H1 (cell line): ENCODE results near the gene FKBP8. TPM values are rescaled to one million over a fixed set of nuclear protein-coding genes. Genes with fewer than 3 reads are reported as not detected.

Experiments
- CTCF ChIA-PET: fragments of 300-600 bp; sonication (Branson Sonifier 250); formaldehyde crosslinking; loops from one replicate; lab custom pipeline; 2021; ENCODE audit not compliant: partially characterized antibody; lab: Charles Lee
- POLR2A ChIA-PET: fragments of 300-600 bp; sonication (Branson Sonifier 250); formaldehyde crosslinking; loops from one replicate; lab custom pipeline; 2021; ENCODE audit warnings: inconsistent platforms; ENCODE audit not compliant: partially characterized antibody; lab: Charles Lee
- DNase-seq, 2 experiments: peaks; one replicate each; pipeline versions ENCODE4 v3.0.0 to v3.0.0-alpha.2; 2010 to 2022; ENCODE audit warnings: low spot score in 2 of 2, low read depth in 1 of 2, mixed read lengths in 1 of 2
- FAIRE-seq: peaks from 2 replicates; lab custom pipeline; 2011; peaks lifted over from hg19 to GRCh38; lab: Jason Lieb, UNC
- H2AFZ ChIP-seq: 2 replicates; pipeline ENCODE4 v1.8.1; 2012; ENCODE audit warnings: low read length, inconsistent platforms
- H2AK5ac ChIP-seq: 2 replicates; pipeline ENCODE4 v1.6.1; 2013; ENCODE audit warnings: low read depth, low read length
- H2BK120ac ChIP-seq: replicated peaks from 2 replicates; pipeline ENCODE3; 2013; ENCODE audit warnings: low read depth, low read length, inconsistent platforms
- H2BK12ac ChIP-seq: 2 replicates; pipeline ENCODE4 v1.6.1; 2013; ENCODE audit warnings: low read depth, low read length
- H2BK15ac ChIP-seq: 2 replicates; pipeline ENCODE4 v1.6.1; 2013; ENCODE audit warnings: low read length
- H2BK20ac ChIP-seq: 2 replicates; pipeline ENCODE4 v1.6.1; 2013; ENCODE audit warnings: low read length
- H2BK5ac ChIP-seq: 2 replicates; pipeline ENCODE4 v1.6.1; 2013; ENCODE audit warnings: low read depth, low read length
- H3K14ac ChIP-seq: 2 replicates; pipeline ENCODE4 v1.6.1; 2013; ENCODE audit warnings: inconsistent platforms; ENCODE audit not compliant: insufficient read length
- H3K18ac ChIP-seq: 2 replicates; pipeline ENCODE4 v1.6.1; 2013; ENCODE audit warnings: low read length; ENCODE audit errors: extremely low read depth
- H3K23ac ChIP-seq: 2 replicates; pipeline ENCODE4 v1.6.1; 2013; ENCODE audit warnings: inconsistent platforms; ENCODE audit not compliant: insufficient read length
- H3K23me2 ChIP-seq: 2 replicates; pipeline ENCODE4 v1.6.1; 2013; ENCODE audit warnings: low read depth, low read length
- H3K27ac ChIP-seq: 2 replicates; pipeline ENCODE4 v1.6.1; 2011; ENCODE audit warnings: low read depth, low read length, inconsistent platforms
- H3K27me3 ChIP-seq, 4 experiments: replicated peaks in 1 of 4; 1 replicate in 1 of 4; 2 replicates in 3 of 4; pipeline versions ENCODE4 v1.6.1 to v1.8.1; 2011 to 2013; ENCODE audit warnings: low read length in 3 of 4, mild to moderate bottlenecking in 3 of 4, inconsistent platforms in 2 of 4, mixed read lengths in 2 of 4, moderate library complexity in 1 of 4; ENCODE audit not compliant: control insufficient read depth in 3 of 4, insufficient read depth in 3 of 4; ENCODE audit errors: extremely low read depth in 1 of 4
- H3K36me3 ChIP-seq, 4 experiments: 2 replicates each; pipeline versions ENCODE4 v1.6.1 to v1.8.1; 2011 to 2013; ENCODE audit warnings: mild to moderate bottlenecking in 4 of 4, low read length in 3 of 4, moderate library complexity in 2 of 4, control low read depth in 1 of 4, inconsistent platforms in 1 of 4; ENCODE audit not compliant: insufficient read depth in 4 of 4, control insufficient read depth in 2 of 4
- H3K4ac ChIP-seq: replicated peaks from 2 replicates; pipeline ENCODE3; 2013; ENCODE audit warnings: low read length, low read depth, mixed read lengths, inconsistent platforms; ENCODE audit not compliant: insufficient read length
- H3K4me1 ChIP-seq, 4 experiments: replicated peaks in 1 of 4; 1 replicate in 1 of 4; 2 replicates in 3 of 4; pipeline versions ENCODE4 v1.6.1 to v1.8.1; 2011 to 2013; ENCODE audit warnings: low read length in 3 of 4, inconsistent platforms in 2 of 4, mixed read lengths in 1 of 4; ENCODE audit not compliant: insufficient read depth in 4 of 4, control insufficient read depth in 3 of 4
- H3K4me2 ChIP-seq, 2 experiments: 2 replicates each; pipeline versions ENCODE4 v1.6.1 to v1.8.1; 2011 to 2013; ENCODE audit warnings: low read depth in 2 of 2, low read length in 2 of 2, control low read depth in 1 of 2, inconsistent platforms in 1 of 2, mild to moderate bottlenecking in 1 of 2; ENCODE audit not compliant: insufficient read depth in 1 of 2
- H3K4me3 ChIP-seq, 4 experiments: fragments of 200-600, 300-600 bp in 1 of 4; sonication (generic), shearing (Covaris generic), sonication (Bioruptor Twin) in 1 of 4; 2 replicates each; pipeline versions ENCODE4 v1.5.1 to v1.8.1; 2011 to 2016; ENCODE audit warnings: low read length in 4 of 4, low read depth in 3 of 4, control low read depth in 2 of 4, inconsistent platforms in 2 of 4, mild to moderate bottlenecking in 2 of 4, mixed read lengths in 1 of 4, moderate library complexity in 1 of 4; ENCODE audit not compliant: insufficient read depth in 2 of 4; ENCODE audit errors: extremely low read depth in 1 of 4
- H3K56ac ChIP-seq: replicated peaks from 2 replicates; pipeline ENCODE3; 2013; ENCODE audit warnings: low read depth, mild to moderate bottlenecking, mixed read lengths, low read length, inconsistent platforms; ENCODE audit not compliant: insufficient read length
- H3K79me1 ChIP-seq: 2 replicates; pipeline ENCODE4 v1.6.1; 2013; ENCODE audit warnings: low read depth, low read length, control low read depth
- H3K79me2 ChIP-seq, 2 experiments: 2 replicates each; pipeline versions ENCODE4 v1.6.1 to v1.8.1; 2012 to 2013; ENCODE audit warnings: low read length in 2 of 2, mild to moderate bottlenecking in 2 of 2, inconsistent platforms in 1 of 2; ENCODE audit not compliant: insufficient read depth in 2 of 2, control insufficient read depth in 1 of 2
- H3K9ac ChIP-seq, 4 experiments: replicated peaks in 1 of 4; 1 replicate in 1 of 4; 2 replicates in 3 of 4; pipeline versions ENCODE4 v1.6.1 to v1.8.1; 2011 to 2013; ENCODE audit warnings: low read depth in 3 of 4, low read length in 3 of 4, control low read depth in 2 of 4, mild to moderate bottlenecking in 2 of 4, moderate library complexity in 2 of 4, inconsistent platforms in 1 of 4; ENCODE audit errors: extremely low read depth in 1 of 4
- H3K9me3 ChIP-seq, 2 experiments: 2 replicates each; pipeline versions ENCODE4 v1.6.1 to v1.8.1; 2012 to 2013; ENCODE audit warnings: mild to moderate bottlenecking in 2 of 2, moderate library complexity in 2 of 2, control low read depth in 1 of 2, inconsistent platforms in 1 of 2, low read depth in 1 of 2, low read length in 1 of 2, mixed read lengths in 1 of 2; ENCODE audit not compliant: insufficient read depth in 2 of 2
- H4K20me1 ChIP-seq, 2 experiments: replicated peaks in 1 of 2; 2 replicates each; pipeline versions ENCODE3 to v1.8.1; 2011 to 2013; ENCODE audit warnings: inconsistent platforms in 2 of 2, low read length in 2 of 2, mild to moderate bottlenecking in 1 of 2; ENCODE audit not compliant: insufficient read depth in 2 of 2, control insufficient read depth in 1 of 2
- H4K5ac ChIP-seq: 2 replicates; pipeline ENCODE4 v1.6.1; 2013; ENCODE audit warnings: low read length, low read depth, mixed read lengths, inconsistent platforms; ENCODE audit not compliant: insufficient read length
- H4K8ac ChIP-seq: 2 replicates; pipeline ENCODE4 v1.8.0; 2013; ENCODE audit warnings: mild to moderate bottlenecking, moderate library complexity, low read length, inconsistent platforms; ENCODE audit not compliant: insufficient read depth; ENCODE audit errors: extremely low read depth
- H4K91ac ChIP-seq: replicated peaks from 2 replicates; pipeline ENCODE3; 2013; ENCODE audit warnings: low read length, mixed read lengths, inconsistent platforms; ENCODE audit not compliant: insufficient read length
- ATF3 ChIP-seq: IDR thresholded peaks from 2 replicates; pipeline ENCODE4 v1.6.1; 2011; ENCODE audit warnings: low read depth, mild to moderate bottlenecking, low read length; ENCODE audit not compliant: insufficient read depth
- MAX ChIP-seq: IDR thresholded peaks from 2 replicates; pipeline ENCODE4 v1.6.1; 2012; ENCODE audit warnings: inconsistent platforms
- SP2 ChIP-seq: IDR thresholded peaks from 2 replicates; pipeline ENCODE4 v1.6.1; 2012; ENCODE audit warnings: mild to moderate bottlenecking, low read length, inconsistent platforms
- WGBS, 2 experiments: shearing (Covaris generic) in 1 of 2; methylation state at CpG; one replicate each; pipeline versions ENCODE4 v1.1.6 to v1.1.7; 2013 to 2015; ENCODE audit warnings: low lambda C conversion rate in 2 of 2, mixed read lengths in 2 of 2, inconsistent platforms in 1 of 2, low coverage in 1 of 2, missing lambda C conversion rate in 1 of 2; ENCODE audit not compliant: insufficient replicate concordance in 2 of 2, insufficient coverage in 1 of 2, insufficient read length in 1 of 2; ENCODE audit errors: extremely low coverage in 1 of 2, missing lambda C conversion rate in 1 of 2; 5-methylcytosine and 5-hydroxymethylcytosine counted together
- polyA plus RNA-seq, 7 experiments: library from polyadenylated mRNA; depleted of rRNA in 3 of 7; stranded (reverse) in 5 of 7; unstranded in 2 of 7; fragments of >200 nt in 5 of 7; fragments of 200-250 nt in 2 of 7; gene quantifications; 1 replicate in 5 of 7; 2 replicates in 1 of 7; 4 replicates in 1 of 7; pipeline versions ENCODE4 v1.2.1 to v1.2.3, GENCODE V29; 2011 to 2013; ENCODE audit warnings: missing spikeins in 2 of 7, mixed read lengths in 2 of 7
- total RNA-seq: library from RNA; stranded (reverse); fragmentation: NEBNext Ultra II Directional; extraction: Animal tissue kit (Norgen Biotek cat#: 25700); gene quantifications from 2 replicates; pipeline ENCODE4 v1.2.1, GENCODE V29; 2021

Gene FKBP8
- total and polyA plus RNA-seq, 2 of the 8 experiments (the other 6 are each of a cell fraction or from before 2014, with no cell fraction given) = 264 to 309 TPM

GRCh38 chr19:18486746-18487145, 56.6 kb downstream of the FKBP8 start:
- Histone ChIP-seq H3K9ac (no peak overlapping the region), H3K56ac (no peak overlapping the region), H3K4ac (no peak overlapping the region), H3K27me3 (no peaks in the 10 kb centered on the region), H2BK15ac (no peak overlapping the region), H3K79me1 (peaks cover 39% of the 10 kb centered on the region), H2BK12ac (no peak overlapping the region), H4K8ac (no peak overlapping the region), H3K4me3 (no peak overlapping the region), H3K79me2 (peaks cover 0 to 29% of the 10 kb centered on the region in 2 experiments; a peak in 1 of 4 replicates), H3K14ac (no peak overlapping the region), H2BK120ac (no peak overlapping the region), H4K91ac (no peak overlapping the region), H3K4me2 (no peak overlapping the region), H3K18ac (no peak overlapping the region), H3K27ac (no peak overlapping the region), H3K36me3 (no peaks in the 10 kb centered on the region), H3K9me3 (no peaks in the 10 kb centered on the region), H2BK20ac (no peak overlapping the region), H4K20me1 (peaks cover 8 to 30% of the 10 kb centered on the region in 2 experiments), H3K4me1 (peaks cover 0 to 16% (median 8%) of the 10 kb centered on the region in 4 experiments; a peak in 5 of 7 replicates), H4K5ac (no peak overlapping the region), H2BK5ac (no peak overlapping the region), H2AFZ (no peak overlapping the region), H3K23ac (no peak overlapping the region), H2AK5ac (no peak overlapping the region), H3K23me2 (0 out of 2 replicates have a peak, but pooled peaks cover 4% of the 10 kb centered on the region)
- CTCF ChIA-PET = interaction anchor here (1.0 to 18.5 kb wide), 7 partner anchors 13 to 373 kb away, joined by 3 to 458 read pairs (median 11); partner anchors contain the start of gene ELL
- no peak for DNase-seq
- TF ChIP-seq MAX (no peak), ATF3 (no peak), SP2 (no peak)
- no peak for FAIRE-seq
- WGBS, 2 experiments = 90% methylated on average over 8 of the region's 8 CpGs; no CpG with 5 or more reads in 1 of the 2 experiments
- POLR2A ChIA-PET = no interaction called here
